Tibial artery (tissue), 4 donors: Measurements from ENCODE around the gene ASCL5.

ENCODE experiments used
- DNase-seq, 2 donors: peaks; one replicate each; pipeline ENCODE4 v3.0.0-alpha.2; 2019
- H3K27ac ChIP-seq, 2 donors: fragments of 200-600 bp; sonication (generic) in 1 of 2; 1 replicate in 1 of 2; 2 replicates in 1 of 2; pipeline ENCODE4 v1.5.1; 2018 to 2019; ENCODE audit warnings: mild to moderate bottlenecking in 1 of 2
- H3K27me3 ChIP-seq, 2 donors: fragments of 200-600 bp; sonication (generic) in 1 of 2; one replicate each; pipeline versions ENCODE4 v1.5.1 to v1.6.0; 2016 to 2019
- H3K36me3 ChIP-seq, 3 donors: fragments of 200-600 bp; sonication (generic) in 2 of 3; one replicate each; pipeline ENCODE4 v1.5.1; 2016 to 2019; ENCODE audit warnings: mild to moderate bottlenecking in 2 of 3
- H3K4me1 ChIP-seq, 4 donors: fragments of 200-600 bp; sonication (generic) in 2 of 4; 1 replicate in 3 of 4; 2 replicates in 1 of 4; pipeline ENCODE4 v1.5.1; 2016 to 2019
- H3K4me3 ChIP-seq, 2 donors: fragments of 200-600 bp; sonication (generic) in 1 of 2; 1 replicate in 1 of 2; 2 replicates in 1 of 2; pipeline ENCODE4 v1.5.1; 2018 to 2019; ENCODE audit warnings: mild to moderate bottlenecking in 2 of 2
- H3K9me3 ChIP-seq, 3 donors: fragments of 200-600 bp; sonication (generic) in 1 of 3; one replicate each; pipeline ENCODE4 v1.5.1; 2016 to 2019
- intact Hi-C: fragments of 100-400 bp; cut with DNase I; formaldehyde crosslinking; loops from one replicate; pipeline ENCODE4 v1.15.0; 2023; ENCODE audit warnings: low total_unique reads
- TF ChIP-seq, protein P1 (sequence below), 2 experiments: fragments of 200-600 bp in 1 of 2; fragments of 450-650 bp in 1 of 2; IDR thresholded peaks; one replicate each; pipeline ENCODE4 v1.5.1; 2017 to 2019; ENCODE audit warnings: antibody characterized with exemption in 2 of 2, mild to moderate bottlenecking in 1 of 2, moderate library complexity in 1 of 2

Gene ASCL5

GRCh38 chr1:201110616-201111015, 16.4 kb downstream of the ASCL5 start:
- no peak overlapping the region for H3K27ac ChIP-seq
- H3K9me3 ChIP-seq = no peaks in the 10 kb centered on the region
- H3K27me3 ChIP-seq = peaks cover 0 to 8% of the 10 kb centered on the region in 2 donors
- peaks cover 0 to 12% (median 6%) of the 10 kb centered on the region in 4 donors for H3K4me1 ChIP-seq
- DNase-seq = no peak
- TF ChIP-seq, protein P1, sequence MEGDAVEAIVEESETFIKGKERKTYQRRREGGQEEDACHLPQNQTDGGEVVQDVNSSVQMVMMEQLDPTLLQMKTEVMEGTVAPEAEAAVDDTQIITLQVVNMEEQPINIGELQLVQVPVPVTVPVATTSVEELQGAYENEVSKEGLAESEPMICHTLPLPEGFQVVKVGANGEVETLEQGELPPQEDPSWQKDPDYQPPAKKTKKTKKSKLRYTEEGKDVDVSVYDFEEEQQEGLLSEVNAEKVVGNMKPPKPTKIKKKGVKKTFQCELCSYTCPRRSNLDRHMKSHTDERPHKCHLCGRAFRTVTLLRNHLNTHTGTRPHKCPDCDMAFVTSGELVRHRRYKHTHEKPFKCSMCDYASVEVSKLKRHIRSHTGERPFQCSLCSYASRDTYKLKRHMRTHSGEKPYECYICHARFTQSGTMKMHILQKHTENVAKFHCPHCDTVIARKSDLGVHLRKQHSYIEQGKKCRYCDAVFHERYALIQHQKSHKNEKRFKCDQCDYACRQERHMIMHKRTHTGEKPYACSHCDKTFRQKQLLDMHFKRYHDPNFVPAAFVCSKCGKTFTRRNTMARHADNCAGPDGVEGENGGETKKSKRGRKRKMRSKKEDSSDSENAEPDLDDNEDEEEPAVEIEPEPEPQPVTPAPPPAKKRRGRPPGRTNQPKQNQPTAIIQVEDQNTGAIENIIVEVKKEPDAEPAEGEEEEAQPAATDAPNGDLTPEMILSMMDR (IDR thresholded peaks at IDR 0.05) = no peak
- intact Hi-C loops = loop anchor here (5.0 kb wide), 1 partner anchor 138 kb away; no protein-coding TSS in a partner anchor
- H3K4me3 ChIP-seq = no peak overlapping the region
- H3K36me3 ChIP-seq = no peaks in the 10 kb centered on the region

GRCh38 chr1:201110138-201110537, 16.8 kb downstream of the ASCL5 start:
- intact Hi-C loops = loop anchor here (5.0 kb wide), 1 partner anchor 138 kb away; no protein-coding TSS in a partner anchor
- no peak for DNase-seq
- no peaks in the 10 kb centered on the region for H3K9me3 ChIP-seq
- no peak overlapping the region for H3K27ac ChIP-seq
- peaks cover 0 to 8% of the 10 kb centered on the region in 2 donors for H3K27me3 ChIP-seq
- no peak overlapping the region for H3K4me3 ChIP-seq
- TF ChIP-seq, protein P1 (IDR thresholded peaks at IDR 0.05) = no peak
- H3K4me1 ChIP-seq = peaks cover 0 to 12% (median 4%) of the 10 kb centered on the region in 4 donors
- H3K36me3 ChIP-seq = no peaks in the 10 kb centered on the region

DNA sequence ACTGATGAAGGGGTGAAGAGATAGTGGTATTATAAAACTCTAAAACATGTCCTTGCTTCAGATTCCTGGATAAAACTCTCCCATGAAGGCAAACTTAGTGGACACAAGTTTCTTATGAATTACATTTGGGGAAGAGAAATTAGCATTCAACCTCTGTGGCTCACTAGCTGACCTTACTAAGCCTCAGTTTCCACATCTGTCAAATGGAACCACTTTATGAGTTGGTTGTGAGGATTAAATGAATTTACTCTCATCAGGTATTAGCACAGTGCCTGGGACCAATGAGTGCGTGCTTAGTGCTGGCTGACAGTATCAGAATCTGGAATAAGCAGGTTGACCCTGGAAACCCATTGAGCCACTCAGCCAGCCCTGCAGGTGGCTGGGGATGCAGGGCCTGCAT, 17.3 kb downstream of the ASCL5 start:
- Histone ChIP-seq H3K9me3 (no peaks in the 10 kb centered on the region), H3K27ac (no peak overlapping the region), H3K4me3 (no peak overlapping the region), H3K4me1 (peaks cover 0 to 7% (median 0%) of the 10 kb centered on the region in 4 donors), H3K27me3 (peaks cover 0 to 8% of the 10 kb centered on the region in 2 donors), H3K36me3 (no peaks in the 10 kb centered on the region)
- TF ChIP-seq, protein P1 (IDR thresholded peaks at IDR 0.05) = no peak
- DNase-seq = no peak
- intact Hi-C loops = loop anchor here (5.0 kb wide), 1 partner anchor 137 kb away; no protein-coding TSS in a partner anchor

- Histone ChIP-seq H3K36me3 (no peaks in the 10 kb centered on the region), H3K9me3 (no peaks in the 10 kb centered on the region), H3K4me1 (no peaks in the 10 kb centered on the region), H3K4me3 (no peak overlapping the region), H3K27ac (no peak overlapping the region), H3K27me3 (peaks cover 0 to 8% of the 10 kb centered on the region in 2 donors)
- TF ChIP-seq, protein P1 (IDR thresholded peaks at IDR 0.05) = no peak
- no peak for DNase-seq
- intact Hi-C loops = no loop called here
Measured at GRCh38 chr1:201108614-201109013, 18.4 kb downstream of the ASCL5 start.

DNA sequence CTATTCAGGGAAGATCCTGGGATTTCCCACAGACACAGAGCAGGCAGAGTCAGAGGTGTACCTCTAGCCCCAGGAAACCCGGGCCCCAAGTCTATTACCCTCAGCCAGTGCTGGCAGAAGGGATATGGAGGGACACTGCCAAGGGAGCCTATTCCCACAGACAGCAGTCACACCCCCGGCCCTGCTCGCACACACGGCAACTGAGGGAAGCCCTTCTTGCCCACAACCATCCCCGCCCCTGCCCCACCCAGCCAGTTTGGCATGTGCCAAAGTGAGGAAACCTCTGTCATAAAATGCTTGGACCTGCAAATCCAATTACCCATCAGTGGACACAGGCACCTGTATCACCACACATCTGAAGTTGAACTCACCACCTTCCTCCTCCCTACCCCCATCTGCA, 21.3 kb downstream of the ASCL5 start:
- H3K9me3 ChIP-seq = no peaks in the 10 kb centered on the region
- no peak for DNase-seq
- intact Hi-C loops = no loop called here

More for the DNA sequence above, 21.3 kb downstream of the ASCL5 start:
- no peaks in the 10 kb centered on the region for H3K36me3 ChIP-seq
- no peaks in the 10 kb centered on the region for H3K4me1 ChIP-seq
- peaks cover 0 to 6% of the 10 kb centered on the region in 2 donors for H3K27me3 ChIP-seq
- no peak overlapping the region for H3K4me3 ChIP-seq
- no peak overlapping the region for H3K27ac ChIP-seq
- TF ChIP-seq, protein P1 (IDR thresholded peaks at IDR 0.05) = no peak
